NCI-H226 (cell line): ENCODE results near the gene LOXL1.
"Not testable (repeated sequence)": the region's sequence is repeated elsewhere in the genome, so short reads cannot be mapped to it uniquely, and the experiment has no call there.

Source experiments
- DNase-seq: peaks from one replicate; pipeline ENCODE4 v3.0.0-alpha.2; 2015

The LOXL1 gene

GRCh38 chr15:73922186-73923151, 3.8 kb upstream of the LOXL1 start:
- peak; percentile 51 for DNase-seq

GRCh38 chr15:73923156-73923487, 3.1 kb upstream of the LOXL1 start:
- no peak for DNase-seq

- no peak for DNase-seq
Observed at GRCh38 chr15:73923488-73924164, 2.6 kb upstream of the LOXL1 start.

- DNase-seq, result peak; percentile 86
Observed at GRCh38 chr15:73924171-73924921, 1.9 kb upstream of the LOXL1 start.

GRCh38 chr15:73925848-73926218, 429 bp upstream of the LOXL1 start:
- no peak for DNase-seq

GRCh38 chr15:73927003-73927475, 777 bp downstream of the LOXL1 start:
- DNase-seq, result peak; percentile 44

GRCh38 chr15:73927476-73928240, 1.4 kb downstream of the LOXL1 start:
- DNase-seq, result peak; percentile 84

GRCh38 chr15:73928241-73928579, 1.9 kb downstream of the LOXL1 start:
- peak; percentile 90 for DNase-seq

DNA sequence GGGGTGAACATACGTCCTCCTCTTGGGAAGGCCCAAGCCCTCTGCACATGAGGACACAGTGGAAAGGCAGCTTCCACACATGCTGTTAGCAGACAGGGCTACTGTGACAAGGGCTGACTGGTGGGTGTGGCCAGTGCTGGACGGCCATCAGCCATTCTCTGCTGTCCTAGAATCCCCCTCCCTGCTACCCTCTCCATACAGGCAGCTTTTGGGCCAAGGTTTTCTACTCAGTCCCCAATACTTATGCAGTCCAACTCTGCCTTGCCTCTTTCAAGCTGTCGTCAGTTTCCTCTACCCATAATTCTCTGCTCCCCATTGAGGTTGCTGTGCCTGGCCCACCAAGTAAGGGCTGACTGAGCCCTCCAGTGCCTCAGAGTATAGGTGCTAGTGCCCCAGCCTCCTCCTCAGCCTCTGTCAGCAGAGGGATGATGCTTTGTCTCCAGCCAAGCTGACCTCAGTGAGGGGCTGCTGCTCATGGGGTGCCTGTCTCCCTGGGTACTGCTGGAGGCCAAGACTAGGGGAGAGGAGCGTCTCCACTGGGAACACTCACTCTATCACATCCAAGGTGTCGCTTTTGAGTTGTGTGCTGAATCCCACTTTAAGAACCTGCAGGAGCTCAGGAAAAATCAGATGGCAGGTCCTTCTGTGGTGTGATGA, 2.8 kb downstream of the LOXL1 start:
- DNase-seq, result no peak

DNA sequence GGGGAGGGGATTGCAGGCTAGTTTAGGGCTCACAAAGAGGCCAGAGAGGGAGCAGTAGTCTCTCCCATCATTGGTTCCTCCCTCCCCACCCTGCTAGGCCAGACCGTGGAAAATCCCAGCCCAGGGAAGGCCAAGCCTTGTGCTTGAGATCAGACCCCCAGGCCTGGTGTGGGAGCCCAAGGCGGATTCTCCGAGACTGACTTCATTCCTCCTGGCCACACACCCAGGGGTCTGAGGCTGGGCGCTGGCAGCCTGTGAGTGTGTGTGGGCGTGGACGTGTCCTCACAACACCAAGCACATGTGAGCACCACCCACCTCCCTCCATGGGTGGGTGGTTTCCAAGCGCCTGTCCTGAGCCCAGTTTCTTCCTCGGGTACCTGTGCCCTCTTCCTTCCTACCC, 4.1 kb downstream of the LOXL1 start:
- peak; percentile 100 for DNase-seq

DNA sequence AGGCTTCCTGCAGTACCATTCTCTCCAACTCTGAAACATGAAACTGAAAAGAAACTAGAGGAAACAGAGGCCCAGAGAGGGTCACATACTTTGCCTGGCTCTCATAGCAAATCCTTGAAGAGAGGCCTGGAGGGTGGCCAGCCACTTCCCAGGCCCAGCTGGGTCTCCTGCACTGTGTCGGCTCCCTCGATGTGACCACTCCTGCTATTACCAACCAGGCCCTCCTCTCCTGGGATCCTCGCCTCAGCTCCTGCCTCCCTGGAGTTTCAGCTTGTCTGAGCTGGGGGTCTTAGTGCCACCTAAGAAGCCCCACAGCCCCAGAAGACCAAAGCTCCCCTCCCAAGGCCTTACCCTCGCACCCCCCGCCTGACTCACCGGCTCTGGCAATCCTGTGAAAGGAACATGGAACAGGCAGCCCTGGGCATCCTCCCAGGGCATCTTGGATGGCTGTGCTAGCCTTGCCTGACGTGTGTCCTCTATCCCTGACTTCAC, 4.6 kb downstream of the LOXL1 start:
- DNase-seq, result peak; percentile 99

DNA sequence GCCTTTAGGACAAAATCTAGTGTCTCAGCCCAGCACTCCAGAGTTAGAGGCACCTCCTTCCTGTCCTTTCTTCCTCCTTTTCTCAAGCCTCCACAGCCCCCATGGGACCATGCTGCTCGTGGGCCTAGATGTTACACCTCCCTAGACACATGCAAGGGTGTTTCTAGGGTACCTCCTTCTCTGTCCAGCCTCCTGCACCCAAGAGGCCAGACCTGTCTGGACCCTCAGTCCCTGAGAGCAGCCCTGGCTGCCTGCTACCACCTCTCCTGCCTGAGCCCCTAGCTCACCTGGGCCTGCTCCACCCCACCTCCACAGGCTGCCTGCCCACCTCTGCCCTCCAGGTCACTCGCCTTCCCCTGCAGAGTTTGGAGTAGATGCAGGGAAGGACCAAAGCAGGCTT, 5.2 kb downstream of the LOXL1 start:
- DNase-seq, result no peak

GRCh38 chr15:73932381-73933191, 6.3 kb downstream of the LOXL1 start:
- DNase-seq, result peak; percentile 49

DNA sequence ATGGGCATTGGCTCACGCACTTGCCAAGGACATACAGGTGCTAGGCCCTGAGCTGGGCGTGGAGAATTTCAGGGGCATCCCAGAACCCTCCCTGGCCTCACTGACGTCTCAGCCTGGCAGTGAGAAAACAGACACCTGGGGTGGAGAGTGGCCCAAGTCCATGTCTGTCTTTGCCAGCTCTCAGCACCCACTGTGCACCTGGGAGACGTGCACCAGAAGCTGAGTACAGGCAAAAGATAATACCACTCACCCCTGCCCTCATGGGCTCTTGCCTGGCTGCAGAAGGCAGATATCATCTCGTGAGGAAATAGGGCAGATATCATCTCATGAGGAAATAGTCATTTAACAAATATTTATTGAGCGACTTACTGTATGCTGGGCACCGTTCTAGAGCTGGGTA, 8.0 kb downstream of the LOXL1 start:
- DNase-seq, result no peak

DNA sequence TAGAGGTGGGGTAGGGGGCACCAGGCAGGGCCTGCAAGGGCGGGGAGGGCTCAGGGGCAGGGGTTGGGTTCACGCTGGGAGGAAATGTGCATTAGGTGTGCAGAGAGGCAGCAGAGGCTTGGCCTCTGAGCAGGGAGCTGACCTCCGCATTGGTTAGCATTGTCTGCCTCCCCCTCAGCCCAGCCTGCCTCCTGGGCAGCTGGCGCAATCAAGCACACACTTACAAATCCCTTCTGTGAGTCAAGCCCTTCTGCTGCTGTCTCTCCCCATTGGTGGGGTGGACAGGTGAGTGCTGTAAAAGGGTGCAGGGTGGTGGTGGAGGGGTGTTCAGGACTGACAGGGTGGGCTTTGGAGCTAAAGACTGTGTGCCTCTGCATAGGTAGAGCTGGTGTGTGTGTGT, 9.3 kb downstream of the LOXL1 start:
- DNase-seq, result peak; percentile 92

- DNase-seq, result peak; percentile 69
Observed at GRCh38 chr15:73936181-73936580, 9.9 kb downstream of the LOXL1 start.

DNA sequence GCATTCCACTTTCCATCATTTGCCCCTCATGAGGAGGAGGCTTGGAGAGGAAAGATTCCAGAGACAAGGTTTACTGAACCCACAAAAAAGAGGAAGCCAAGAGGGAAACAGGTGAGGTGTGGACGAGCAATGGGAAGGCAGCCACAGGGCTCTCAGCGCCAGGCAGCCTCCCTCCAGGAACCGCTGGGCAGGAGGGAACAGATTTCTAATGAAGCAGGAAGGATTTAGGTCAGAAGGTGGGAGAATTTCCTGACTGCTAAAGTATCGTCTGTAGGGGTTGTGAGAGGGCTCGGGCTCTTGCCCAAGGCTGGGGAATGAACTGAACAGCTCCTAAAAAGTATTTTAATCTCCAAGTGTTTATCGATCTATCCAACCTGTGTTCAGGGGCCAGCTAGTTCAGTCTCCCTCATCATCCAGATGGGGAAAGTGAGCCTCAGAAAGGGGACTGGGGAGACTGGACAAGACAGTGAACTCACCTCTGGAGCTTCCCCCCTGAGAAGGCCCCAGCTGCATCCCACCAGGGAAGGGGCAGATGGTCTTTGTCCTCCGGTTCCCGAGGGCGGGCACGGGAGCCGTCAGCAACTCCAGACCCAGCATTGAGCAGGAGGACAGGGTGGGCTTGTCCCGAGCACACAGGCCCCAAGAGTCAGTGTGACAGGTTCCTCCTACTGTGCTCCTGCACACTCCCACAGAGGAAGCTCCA, 10.5 kb downstream of the LOXL1 start:
- no peak for DNase-seq

- DNase-seq, result no peak
Observed at GRCh38 chr15:73937296-73937695, 11.0 kb downstream of the LOXL1 start.

DNA sequence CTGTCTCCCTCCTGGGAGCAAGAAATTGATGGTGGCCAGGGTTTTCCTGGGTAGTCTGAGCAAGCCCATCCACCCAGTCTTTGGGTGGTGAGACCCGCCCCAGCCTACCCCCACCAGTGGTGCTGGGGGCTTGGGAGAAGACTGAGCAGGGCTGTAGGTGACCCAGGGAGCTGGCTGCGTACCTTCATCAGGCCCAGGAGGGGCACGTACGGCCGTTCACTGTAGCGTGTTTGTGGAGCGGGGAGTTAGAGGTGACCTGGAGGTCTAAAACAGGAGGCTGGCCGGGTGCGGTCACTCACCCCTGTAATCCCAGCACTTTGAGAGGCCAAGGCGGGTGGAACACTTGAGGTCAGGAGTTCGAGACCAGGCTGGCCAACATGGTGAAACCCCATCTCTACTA, 11.5 kb downstream of the LOXL1 start:
- DNase-seq, result no peak

DNA sequence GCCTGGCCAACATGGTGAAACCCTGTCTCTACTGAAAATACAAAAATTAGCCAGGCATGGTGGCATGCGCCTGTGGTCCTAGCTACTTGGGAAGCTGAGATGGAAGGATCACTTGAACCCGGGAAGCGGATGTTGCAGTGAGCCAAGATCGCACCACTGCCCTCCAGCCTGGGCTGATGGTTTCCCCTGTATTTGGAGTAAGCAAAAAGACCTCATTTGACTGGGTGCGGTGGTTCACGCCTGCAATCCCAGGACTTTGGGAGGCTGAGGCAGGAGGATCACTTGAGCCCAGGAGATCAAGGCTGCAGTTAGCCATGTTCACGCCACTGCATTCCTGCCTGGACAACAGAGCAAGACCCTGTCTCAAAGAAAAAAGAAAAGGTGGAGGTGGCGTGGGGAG, 12.3 kb downstream of the LOXL1 start:
- DNase-seq, result not testable (repeated sequence)

DNA sequence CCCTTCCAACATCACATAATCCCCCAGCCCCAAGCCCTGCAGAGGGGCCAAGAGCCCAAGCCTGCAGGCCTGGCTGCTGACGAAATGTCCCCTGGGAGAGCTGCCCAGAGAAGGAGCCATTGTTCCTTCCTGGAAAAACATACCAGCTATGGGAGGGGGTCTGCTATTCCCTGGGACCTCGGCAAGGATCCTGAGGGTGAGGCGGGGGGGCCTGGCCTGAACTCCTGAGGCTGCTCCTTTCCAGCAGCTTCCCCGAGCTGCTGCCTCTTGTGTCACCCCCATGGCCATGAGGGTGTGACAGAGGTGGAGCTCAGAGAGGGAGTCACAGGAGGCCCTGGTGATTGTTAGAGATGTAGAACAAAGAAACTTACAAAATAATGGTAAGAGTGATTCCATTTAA, 12.9 kb downstream of the LOXL1 start:
- no peak for DNase-seq
